Measurements from ENCODE around the gene STRBP.
"Not testable (repeated sequence)": the region's sequence is repeated elsewhere in the genome, so short reads cannot be mapped to it uniquely, and the experiment has no call there.

The STRBP gene

DNA sequence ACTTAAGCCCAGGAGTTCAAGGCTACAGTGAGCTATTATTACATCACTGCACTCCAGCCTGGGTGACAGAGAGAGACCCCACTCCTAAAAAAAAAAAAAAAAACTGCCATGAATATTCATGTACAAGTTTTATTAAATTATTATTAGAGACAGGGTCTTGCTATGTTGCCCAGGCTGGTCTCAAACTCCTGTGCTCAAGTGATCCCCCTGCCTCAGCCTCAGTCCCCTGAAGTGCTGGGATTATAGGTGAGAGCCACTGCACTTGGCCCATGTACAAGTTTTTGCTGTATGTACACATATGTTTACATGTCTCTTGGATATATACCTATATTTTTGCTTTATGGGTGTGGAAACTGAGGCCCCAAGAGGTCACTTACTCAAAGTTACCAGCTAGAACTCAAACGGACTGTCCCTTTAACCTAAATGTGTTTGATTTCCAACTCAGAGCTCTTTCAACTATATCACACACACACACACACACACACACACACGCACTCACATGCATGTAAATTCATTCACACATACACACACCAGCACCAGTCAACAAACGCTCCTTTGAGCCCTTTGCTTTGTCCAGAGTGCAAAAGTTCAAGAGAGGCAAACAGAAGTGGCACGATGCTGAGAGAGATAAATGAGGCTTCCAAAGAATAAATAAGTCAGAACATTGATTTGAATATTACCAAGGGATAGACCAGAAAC is 42.3 kb upstream of the STRBP start:
- no peak for TF ChIP-seq ZFX (IDR thresholded peaks at IDR 0.05)
- TF ChIP-seq, protein P1, sequence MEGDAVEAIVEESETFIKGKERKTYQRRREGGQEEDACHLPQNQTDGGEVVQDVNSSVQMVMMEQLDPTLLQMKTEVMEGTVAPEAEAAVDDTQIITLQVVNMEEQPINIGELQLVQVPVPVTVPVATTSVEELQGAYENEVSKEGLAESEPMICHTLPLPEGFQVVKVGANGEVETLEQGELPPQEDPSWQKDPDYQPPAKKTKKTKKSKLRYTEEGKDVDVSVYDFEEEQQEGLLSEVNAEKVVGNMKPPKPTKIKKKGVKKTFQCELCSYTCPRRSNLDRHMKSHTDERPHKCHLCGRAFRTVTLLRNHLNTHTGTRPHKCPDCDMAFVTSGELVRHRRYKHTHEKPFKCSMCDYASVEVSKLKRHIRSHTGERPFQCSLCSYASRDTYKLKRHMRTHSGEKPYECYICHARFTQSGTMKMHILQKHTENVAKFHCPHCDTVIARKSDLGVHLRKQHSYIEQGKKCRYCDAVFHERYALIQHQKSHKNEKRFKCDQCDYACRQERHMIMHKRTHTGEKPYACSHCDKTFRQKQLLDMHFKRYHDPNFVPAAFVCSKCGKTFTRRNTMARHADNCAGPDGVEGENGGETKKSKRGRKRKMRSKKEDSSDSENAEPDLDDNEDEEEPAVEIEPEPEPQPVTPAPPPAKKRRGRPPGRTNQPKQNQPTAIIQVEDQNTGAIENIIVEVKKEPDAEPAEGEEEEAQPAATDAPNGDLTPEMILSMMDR (conservative IDR thresholded peaks at IDR 0.05), result no peak
- H3K27ac ChIP-seq, result peak overlapping the region; percentile 49; the same call in 1 of the 2 replicates

DNA sequence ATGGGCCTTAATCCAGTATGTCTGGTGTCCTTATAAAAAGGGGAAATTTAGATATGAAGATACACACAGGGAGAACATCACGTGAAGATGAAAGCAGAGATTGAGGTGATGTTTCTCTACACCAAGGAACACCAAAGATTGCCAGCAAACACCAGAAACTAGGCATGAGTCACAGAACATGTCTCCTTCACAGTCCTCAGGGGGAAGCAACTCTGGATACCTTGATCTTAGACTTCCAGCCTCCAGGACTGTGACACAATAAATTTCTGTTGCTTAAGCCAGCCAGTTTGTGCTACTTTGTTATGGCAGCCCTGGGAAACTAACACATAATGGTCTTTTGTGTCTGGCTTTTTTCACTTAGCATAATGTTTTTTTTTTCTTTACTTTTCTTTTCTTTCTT is 41.2 kb upstream of the STRBP start:
- H3K27ac ChIP-seq, result peak overlapping the region; percentile 49
- TF ChIP-seq ZFX (IDR thresholded peaks at IDR 0.05), result no peak
- TF ChIP-seq, protein P1 (conservative IDR thresholded peaks at IDR 0.05), result no peak

- no peak overlapping the region for H3K27ac ChIP-seq
- TF ChIP-seq, protein P1 (conservative IDR thresholded peaks at IDR 0.05), result no peak
- TF ChIP-seq ZFX (IDR thresholded peaks at IDR 0.05), result no peak
Observed at GRCh38 chr9:123305879-123306278, 37.5 kb upstream of the STRBP start.

DNA sequence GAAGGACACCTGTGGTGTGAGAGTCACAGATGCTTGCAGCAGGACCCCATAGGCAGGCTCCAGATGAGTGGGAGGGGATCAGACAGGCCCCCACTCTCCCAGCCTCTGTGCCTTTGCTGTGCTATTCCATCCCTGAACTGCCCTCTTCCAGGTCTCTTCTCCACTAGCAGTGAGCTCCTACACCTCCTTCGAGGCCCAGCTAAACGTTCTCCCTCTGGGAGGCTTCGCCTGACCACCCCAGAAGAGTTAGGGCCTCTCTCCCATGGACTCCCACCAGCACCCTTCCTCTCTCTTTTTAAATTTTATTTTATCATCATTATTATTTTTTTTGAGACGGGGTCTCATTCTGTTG is 35.9 kb upstream of the STRBP start:
- TF ChIP-seq, protein P1 (conservative IDR thresholded peaks at IDR 0.05), result no peak

GRCh38 chr9:123302348-123303214 is 34.2 kb upstream of the STRBP start:
- TF ChIP-seq ZFX (IDR thresholded peaks at IDR 0.05), result no peak
- TF ChIP-seq, protein P1 (conservative IDR thresholded peaks at IDR 0.05), result no peak
- no peak overlapping the region for H3K27ac ChIP-seq

More for the DNA sequence above, 35.9 kb upstream of the STRBP start:
- H3K27ac ChIP-seq, result no peak overlapping the region

DNA sequence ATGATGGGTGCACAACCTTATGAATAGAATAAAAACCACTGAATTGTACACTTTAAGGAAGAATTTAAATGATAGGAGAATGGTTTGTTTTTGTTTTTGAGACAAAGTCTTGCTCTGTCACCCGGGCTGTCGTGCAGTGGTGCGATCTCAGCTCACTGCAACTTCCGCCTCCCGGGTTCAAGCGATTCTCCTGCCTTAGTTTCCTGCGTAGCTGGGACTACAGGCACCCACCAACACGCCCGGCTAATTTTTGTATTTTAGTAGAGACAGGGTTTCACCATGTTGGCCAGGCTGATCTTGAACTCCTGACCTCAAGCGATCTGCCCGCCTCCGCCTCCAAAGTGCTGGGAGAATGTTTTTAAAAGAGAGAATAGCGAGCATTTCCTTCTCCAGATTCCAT is 33.5 kb upstream of the STRBP start:
- not testable (repeated sequence) for H3K27ac ChIP-seq

DNA sequence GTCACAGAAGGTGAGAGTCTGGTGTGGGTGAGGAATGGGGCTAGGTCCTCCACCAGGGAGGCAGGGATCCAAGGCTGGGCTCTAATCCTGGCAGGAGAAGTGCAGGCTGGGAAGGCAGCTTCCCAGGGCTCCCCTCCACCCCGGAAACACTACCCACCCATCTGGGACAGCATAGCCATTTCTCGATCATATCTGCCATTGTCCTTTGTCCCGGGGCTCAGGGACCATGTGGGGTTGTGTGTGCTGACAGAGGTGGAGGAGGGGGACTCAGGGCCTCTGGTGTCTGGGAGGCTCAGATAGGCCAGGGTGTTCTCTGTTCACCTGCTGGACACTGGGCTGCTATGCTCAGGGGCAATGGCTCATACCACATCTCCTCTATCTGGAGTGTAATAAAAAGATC is 32.2 kb upstream of the STRBP start:
- no peak overlapping the region for H3K27ac ChIP-seq
- no peak for TF ChIP-seq ZFX (IDR thresholded peaks at IDR 0.05)
- TF ChIP-seq, protein P1 (conservative IDR thresholded peaks at IDR 0.05), result no peak
